ENCODE measurements around the gene AIRE. TPM values are rescaled to one million over a fixed set of nuclear protein-coding genes. Genes with fewer than 3 reads are reported as not detected.

Gene AIRE
- total RNA-seq, 1 experiment from 2014 or later = 0.09 TPM

- Mint-ChIP-seq H3K27me3 (ENCODE audit: low read depth) (no peaks in the 10 kb centered on the region), H3K4me1 (no peaks in the 10 kb centered on the region), H3K36me3 (peaks cover 12% of the 10 kb centered on the region), H3K27ac (no peak overlapping the region), H3K9me3 (no peaks in the 10 kb centered on the region), H3K4me3 (no peak overlapping the region)
- no peak for DNase-seq (ENCODE audit: low spot score)
- ATAC-seq = no peak
- TF ChIP-seq, protein P1, sequence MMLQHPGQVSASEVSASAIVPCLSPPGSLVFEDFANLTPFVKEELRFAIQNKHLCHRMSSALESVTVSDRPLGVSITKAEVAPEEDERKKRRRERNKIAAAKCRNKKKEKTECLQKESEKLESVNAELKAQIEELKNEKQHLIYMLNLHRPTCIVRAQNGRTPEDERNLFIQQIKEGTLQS (CRISPR knock-in tag; conservative IDR thresholded peaks at IDR 0.05) = no peak
- TF ChIP-seq, protein P2, sequence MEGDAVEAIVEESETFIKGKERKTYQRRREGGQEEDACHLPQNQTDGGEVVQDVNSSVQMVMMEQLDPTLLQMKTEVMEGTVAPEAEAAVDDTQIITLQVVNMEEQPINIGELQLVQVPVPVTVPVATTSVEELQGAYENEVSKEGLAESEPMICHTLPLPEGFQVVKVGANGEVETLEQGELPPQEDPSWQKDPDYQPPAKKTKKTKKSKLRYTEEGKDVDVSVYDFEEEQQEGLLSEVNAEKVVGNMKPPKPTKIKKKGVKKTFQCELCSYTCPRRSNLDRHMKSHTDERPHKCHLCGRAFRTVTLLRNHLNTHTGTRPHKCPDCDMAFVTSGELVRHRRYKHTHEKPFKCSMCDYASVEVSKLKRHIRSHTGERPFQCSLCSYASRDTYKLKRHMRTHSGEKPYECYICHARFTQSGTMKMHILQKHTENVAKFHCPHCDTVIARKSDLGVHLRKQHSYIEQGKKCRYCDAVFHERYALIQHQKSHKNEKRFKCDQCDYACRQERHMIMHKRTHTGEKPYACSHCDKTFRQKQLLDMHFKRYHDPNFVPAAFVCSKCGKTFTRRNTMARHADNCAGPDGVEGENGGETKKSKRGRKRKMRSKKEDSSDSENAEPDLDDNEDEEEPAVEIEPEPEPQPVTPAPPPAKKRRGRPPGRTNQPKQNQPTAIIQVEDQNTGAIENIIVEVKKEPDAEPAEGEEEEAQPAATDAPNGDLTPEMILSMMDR (IDR thresholded peaks at IDR 0.05) = no peak
- TF ChIP-seq ZNF138 (CRISPR knock-in tag; conservative IDR thresholded peaks at IDR 0.05) = no peak
- TF ChIP-seq, protein P3, sequence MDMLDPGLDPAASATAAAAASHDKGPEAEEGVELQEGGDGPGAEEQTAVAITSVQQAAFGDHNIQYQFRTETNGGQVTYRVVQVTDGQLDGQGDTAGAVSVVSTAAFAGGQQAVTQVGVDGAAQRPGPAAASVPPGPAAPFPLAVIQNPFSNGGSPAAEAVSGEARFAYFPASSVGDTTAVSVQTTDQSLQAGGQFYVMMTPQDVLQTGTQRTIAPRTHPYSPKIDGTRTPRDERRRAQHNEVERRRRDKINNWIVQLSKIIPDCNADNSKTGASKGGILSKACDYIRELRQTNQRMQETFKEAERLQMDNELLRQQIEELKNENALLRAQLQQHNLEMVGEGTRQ (CRISPR knock-in tag; IDR thresholded peaks at IDR 0.05) = no peak
- no peak for TF ChIP-seq ZNF317 (CRISPR knock-in tag; IDR thresholded peaks at IDR 0.05; ENCODE audit: borderline replicate concordance, low read depth)
- TF ChIP-seq ZBTB21 (CRISPR knock-in tag; IDR thresholded peaks at IDR 0.05; ENCODE audit: borderline replicate concordance) = no peak
- TF ChIP-seq, protein P4, sequence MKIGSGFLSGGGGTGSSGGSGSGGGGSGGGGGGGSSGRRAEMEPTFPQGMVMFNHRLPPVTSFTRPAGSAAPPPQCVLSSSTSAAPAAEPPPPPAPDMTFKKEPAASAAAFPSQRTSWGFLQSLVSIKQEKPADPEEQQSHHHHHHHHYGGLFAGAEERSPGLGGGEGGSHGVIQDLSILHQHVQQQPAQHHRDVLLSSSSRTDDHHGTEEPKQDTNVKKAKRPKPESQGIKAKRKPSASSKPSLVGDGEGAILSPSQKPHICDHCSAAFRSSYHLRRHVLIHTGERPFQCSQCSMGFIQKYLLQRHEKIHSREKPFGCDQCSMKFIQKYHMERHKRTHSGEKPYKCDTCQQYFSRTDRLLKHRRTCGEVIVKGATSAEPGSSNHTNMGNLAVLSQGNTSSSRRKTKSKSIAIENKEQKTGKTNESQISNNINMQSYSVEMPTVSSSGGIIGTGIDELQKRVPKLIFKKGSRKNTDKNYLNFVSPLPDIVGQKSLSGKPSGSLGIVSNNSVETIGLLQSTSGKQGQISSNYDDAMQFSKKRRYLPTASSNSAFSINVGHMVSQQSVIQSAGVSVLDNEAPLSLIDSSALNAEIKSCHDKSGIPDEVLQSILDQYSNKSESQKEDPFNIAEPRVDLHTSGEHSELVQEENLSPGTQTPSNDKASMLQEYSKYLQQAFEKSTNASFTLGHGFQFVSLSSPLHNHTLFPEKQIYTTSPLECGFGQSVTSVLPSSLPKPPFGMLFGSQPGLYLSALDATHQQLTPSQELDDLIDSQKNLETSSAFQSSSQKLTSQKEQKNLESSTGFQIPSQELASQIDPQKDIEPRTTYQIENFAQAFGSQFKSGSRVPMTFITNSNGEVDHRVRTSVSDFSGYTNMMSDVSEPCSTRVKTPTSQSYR (CRISPR knock-in tag; IDR thresholded peaks at IDR 0.05) = no peak
- no peak for TF ChIP-seq FOXJ3 (CRISPR knock-in tag; IDR thresholded peaks at IDR 0.05; ENCODE audit: borderline replicate concordance)
- CTCF ChIA-PET = no interaction called here
- POLR2A ChIA-PET = no interaction called here
Observed at GRCh38 chr21:44313451-44313850, 27.8 kb downstream of the AIRE start.

GRCh38 chr21:44314128-44314527 lies 28.5 kb downstream of the AIRE start:
- ChIA-PET POLR2A (no interaction called here), CTCF (no interaction called here)
- H3K9me3 Mint-ChIP-seq = no peaks in the 10 kb centered on the region
- no peak overlapping the region for H3K4me3 Mint-ChIP-seq
- DNase-seq (ENCODE audit: low spot score) = no peak
- H3K36me3 Mint-ChIP-seq = peaks cover 12% of the 10 kb centered on the region
- no peak for ATAC-seq
- H3K27me3 Mint-ChIP-seq (ENCODE audit: low read depth) = no peaks in the 10 kb centered on the region
- H3K4me1 Mint-ChIP-seq = no peaks in the 10 kb centered on the region
- H3K27ac Mint-ChIP-seq = no peak overlapping the region
- TF ChIP-seq TEAD1 (CRISPR knock-in tag; IDR thresholded peaks at IDR 0.05) = no peak
- TF ChIP-seq, protein P5, sequence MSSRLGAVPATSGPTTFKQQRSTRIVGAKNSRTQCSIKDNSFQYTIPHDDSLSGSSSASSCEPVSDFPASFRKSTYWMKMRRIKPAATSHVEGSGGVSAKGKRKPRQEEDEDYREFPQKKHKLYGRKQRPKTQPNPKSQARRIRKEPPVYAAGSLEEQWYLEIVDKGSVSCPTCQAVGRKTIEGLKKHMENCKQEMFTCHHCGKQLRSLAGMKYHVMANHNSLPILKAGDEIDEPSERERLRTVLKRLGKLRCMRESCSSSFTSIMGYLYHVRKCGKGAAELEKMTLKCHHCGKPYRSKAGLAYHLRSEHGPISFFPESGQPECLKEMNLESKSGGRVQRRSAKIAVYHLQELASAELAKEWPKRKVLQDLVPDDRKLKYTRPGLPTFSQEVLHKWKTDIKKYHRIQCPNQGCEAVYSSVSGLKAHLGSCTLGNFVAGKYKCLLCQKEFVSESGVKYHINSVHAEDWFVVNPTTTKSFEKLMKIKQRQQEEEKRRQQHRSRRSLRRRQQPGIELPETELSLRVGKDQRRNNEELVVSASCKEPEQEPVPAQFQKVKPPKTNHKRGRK (CRISPR knock-in tag; IDR thresholded peaks at IDR 0.05; ENCODE audit: borderline replicate concordance) = no peak
- TF ChIP-seq ZNF121 (CRISPR knock-in tag; IDR thresholded peaks at IDR 0.05) = no peak
- no peak for TF ChIP-seq STAT6 (CRISPR knock-in tag; conservative IDR thresholded peaks at IDR 0.05; ENCODE audit: low read depth)
- no peak for TF ChIP-seq KAT7 (CRISPR knock-in tag; IDR thresholded peaks at IDR 0.05; ENCODE audit: borderline replicate concordance)
- TF ChIP-seq FOXK1 (CRISPR knock-in tag; IDR thresholded peaks at IDR 0.05) = no peak
- TF ChIP-seq MLX (CRISPR knock-in tag; IDR thresholded peaks at IDR 0.05) = no peak
- no peak for TF ChIP-seq NFATC4 (CRISPR knock-in tag; IDR thresholded peaks at IDR 0.05)
- TF ChIP-seq, protein P3 (CRISPR knock-in tag; IDR thresholded peaks at IDR 0.05) = no peak
- TF ChIP-seq NR3C1 (CRISPR knock-in tag; conservative IDR thresholded peaks at IDR 0.05; ENCODE audit: low read depth) = no peak
- no peak for TF ChIP-seq PREB (CRISPR knock-in tag; IDR thresholded peaks at IDR 0.05; ENCODE audit: borderline replicate concordance)
- TF ChIP-seq NR2C2 (CRISPR knock-in tag; IDR thresholded peaks at IDR 0.05) = no peak
- TF ChIP-seq TEAD4 (CRISPR knock-in tag; IDR thresholded peaks at IDR 0.05) = no peak
